ENCODE data around the gene HS6ST2.

- no peak for TF ChIP-seq NFIC (IDR thresholded peaks at IDR 0.05)
- no peak for TF ChIP-seq ZNF311 (CRISPR knock-in tag; IDR thresholded peaks at IDR 0.05)
- no peak for TF ChIP-seq RNF2 (IDR thresholded peaks at IDR 0.05)
- TF ChIP-seq POLR2A (conservative IDR thresholded peaks at IDR 0.05): no peak
- TF ChIP-seq ZBTB17 (CRISPR knock-in tag; IDR thresholded peaks at IDR 0.05): no peak
- TF ChIP-seq, protein P1, sequence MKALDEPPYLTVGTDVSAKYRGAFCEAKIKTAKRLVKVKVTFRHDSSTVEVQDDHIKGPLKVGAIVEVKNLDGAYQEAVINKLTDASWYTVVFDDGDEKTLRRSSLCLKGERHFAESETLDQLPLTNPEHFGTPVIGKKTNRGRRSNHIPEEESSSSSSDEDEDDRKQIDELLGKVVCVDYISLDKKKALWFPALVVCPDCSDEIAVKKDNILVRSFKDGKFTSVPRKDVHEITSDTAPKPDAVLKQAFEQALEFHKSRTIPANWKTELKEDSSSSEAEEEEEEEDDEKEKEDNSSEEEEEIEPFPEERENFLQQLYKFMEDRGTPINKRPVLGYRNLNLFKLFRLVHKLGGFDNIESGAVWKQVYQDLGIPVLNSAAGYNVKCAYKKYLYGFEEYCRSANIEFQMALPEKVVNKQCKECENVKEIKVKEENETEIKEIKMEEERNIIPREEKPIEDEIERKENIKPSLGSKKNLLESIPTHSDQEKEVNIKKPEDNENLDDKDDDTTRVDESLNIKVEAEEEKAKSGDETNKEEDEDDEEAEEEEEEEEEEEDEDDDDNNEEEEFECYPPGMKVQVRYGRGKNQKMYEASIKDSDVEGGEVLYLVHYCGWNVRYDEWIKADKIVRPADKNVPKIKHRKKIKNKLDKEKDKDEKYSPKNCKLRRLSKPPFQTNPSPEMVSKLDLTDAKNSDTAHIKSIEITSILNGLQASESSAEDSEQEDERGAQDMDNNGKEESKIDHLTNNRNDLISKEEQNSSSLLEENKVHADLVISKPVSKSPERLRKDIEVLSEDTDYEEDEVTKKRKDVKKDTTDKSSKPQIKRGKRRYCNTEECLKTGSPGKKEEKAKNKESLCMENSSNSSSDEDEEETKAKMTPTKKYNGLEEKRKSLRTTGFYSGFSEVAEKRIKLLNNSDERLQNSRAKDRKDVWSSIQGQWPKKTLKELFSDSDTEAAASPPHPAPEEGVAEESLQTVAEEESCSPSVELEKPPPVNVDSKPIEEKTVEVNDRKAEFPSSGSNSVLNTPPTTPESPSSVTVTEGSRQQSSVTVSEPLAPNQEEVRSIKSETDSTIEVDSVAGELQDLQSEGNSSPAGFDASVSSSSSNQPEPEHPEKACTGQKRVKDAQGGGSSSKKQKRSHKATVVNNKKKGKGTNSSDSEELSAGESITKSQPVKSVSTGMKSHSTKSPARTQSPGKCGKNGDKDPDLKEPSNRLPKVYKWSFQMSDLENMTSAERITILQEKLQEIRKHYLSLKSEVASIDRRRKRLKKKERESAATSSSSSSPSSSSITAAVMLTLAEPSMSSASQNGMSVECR (CRISPR knock-in tag; IDR thresholded peaks at IDR 0.05): no peak
- TF ChIP-seq YY1 (IDR thresholded peaks at IDR 0.05; ENCODE audit: borderline replicate concordance in 1 of 3, control insufficient read depth in 1 of 3, extremely low read depth in 1 of 3, insufficient read depth in 3 of 3, insufficient read length in 1 of 3, insufficient replicate concordance in 2 of 3, low read depth in 1 of 3, low read length in 2 of 3): no peak
Observed at GRCh38 chrX:132809581-132809980, 148.8 kb downstream of the HS6ST2 start.

All from K562 (cell line).